ENCODE data around the gene NPC1. TPM values are rescaled to one million over a fixed set of nuclear protein-coding genes. Genes with fewer than 3 reads are reported as not detected.

Gene NPC1
- total and polyA plus RNA-seq, 4 donors, result 9.5 to 46.7 (median 27.3) TPM

DNA sequence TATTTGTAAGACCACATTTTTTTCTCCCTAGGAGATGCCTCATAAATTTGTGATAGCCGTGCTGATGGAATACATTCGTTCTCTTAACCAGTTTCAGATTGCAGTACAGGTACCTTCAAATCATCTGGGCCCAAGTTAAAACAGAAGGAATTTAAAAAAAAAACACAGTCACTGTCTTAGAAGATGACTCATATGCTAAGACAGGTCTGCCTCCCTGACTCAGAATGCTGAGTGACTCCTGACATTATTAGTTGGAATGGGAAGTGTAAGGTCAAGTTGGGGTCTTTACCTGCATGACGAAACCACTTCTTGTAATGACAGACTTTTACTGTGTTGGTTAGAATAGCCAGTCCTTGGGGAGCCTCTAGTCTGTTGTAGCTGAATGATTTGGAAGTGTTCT is 56.7 kb downstream of the NPC1 start:
- Histone ChIP-seq H3K9ac (ENCODE audit: low read depth in 1 of 2, low read length in 2 of 2) (no peak overlapping the region), H3K4me1 (ENCODE audit: control insufficient read depth in 4 of 4, insufficient read depth in 4 of 4, low read length in 3 of 4) (peaks cover 0 to 1% (median under 1%) of the 10 kb centered on the region in 4 donors), H3K27ac (ENCODE audit: low read depth in 1 of 2, low read length in 2 of 2) (no peak overlapping the region), H3K27me3 (ENCODE audit: control insufficient read depth in 4 of 4, insufficient read depth in 4 of 4, low read length in 3 of 4) (no peaks in the 10 kb centered on the region), H3K4me3 (ENCODE audit: low read depth in 1 of 3, low read length in 3 of 3) (no peak overlapping the region), H3K9me3 (ENCODE audit: control insufficient read depth in 4 of 4, low read length in 3 of 4) (no peaks in the 10 kb centered on the region), H3K36me3 (ENCODE audit: control insufficient read depth in 4 of 4, insufficient read depth in 3 of 4, low read depth in 1 of 4, low read length in 3 of 4) (peaks cover 11 to 81% (median 73%) of the 10 kb centered on the region in 4 donors)
- TF ChIP-seq TAF1 (conservative IDR thresholded peaks at IDR 0.05), result no peak
- TF ChIP-seq FOXA2 (IDR thresholded peaks at IDR 0.05), result no peak
- TF ChIP-seq HNF4G (IDR thresholded peaks at IDR 0.05), result no peak
- TF ChIP-seq GABPA (IDR thresholded peaks at IDR 0.05 in 1 of 2, conservative IDR thresholded peaks at IDR 0.05 in 1 of 2), result no peak
- TF ChIP-seq, protein P1, sequence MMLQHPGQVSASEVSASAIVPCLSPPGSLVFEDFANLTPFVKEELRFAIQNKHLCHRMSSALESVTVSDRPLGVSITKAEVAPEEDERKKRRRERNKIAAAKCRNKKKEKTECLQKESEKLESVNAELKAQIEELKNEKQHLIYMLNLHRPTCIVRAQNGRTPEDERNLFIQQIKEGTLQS (IDR thresholded peaks at IDR 0.05), result no peak
- no peak for TF ChIP-seq RAD21 (IDR thresholded peaks at IDR 0.05)
- TF ChIP-seq RXRA (IDR thresholded peaks at IDR 0.05), result no peak
- no peak for TF ChIP-seq JUND (IDR thresholded peaks at IDR 0.05)
- WGBS, result 90% methylated on average over 3 of the region's 3 CpGs
- no peak for DNase-seq (ENCODE audit: low spot score)

DNA sequence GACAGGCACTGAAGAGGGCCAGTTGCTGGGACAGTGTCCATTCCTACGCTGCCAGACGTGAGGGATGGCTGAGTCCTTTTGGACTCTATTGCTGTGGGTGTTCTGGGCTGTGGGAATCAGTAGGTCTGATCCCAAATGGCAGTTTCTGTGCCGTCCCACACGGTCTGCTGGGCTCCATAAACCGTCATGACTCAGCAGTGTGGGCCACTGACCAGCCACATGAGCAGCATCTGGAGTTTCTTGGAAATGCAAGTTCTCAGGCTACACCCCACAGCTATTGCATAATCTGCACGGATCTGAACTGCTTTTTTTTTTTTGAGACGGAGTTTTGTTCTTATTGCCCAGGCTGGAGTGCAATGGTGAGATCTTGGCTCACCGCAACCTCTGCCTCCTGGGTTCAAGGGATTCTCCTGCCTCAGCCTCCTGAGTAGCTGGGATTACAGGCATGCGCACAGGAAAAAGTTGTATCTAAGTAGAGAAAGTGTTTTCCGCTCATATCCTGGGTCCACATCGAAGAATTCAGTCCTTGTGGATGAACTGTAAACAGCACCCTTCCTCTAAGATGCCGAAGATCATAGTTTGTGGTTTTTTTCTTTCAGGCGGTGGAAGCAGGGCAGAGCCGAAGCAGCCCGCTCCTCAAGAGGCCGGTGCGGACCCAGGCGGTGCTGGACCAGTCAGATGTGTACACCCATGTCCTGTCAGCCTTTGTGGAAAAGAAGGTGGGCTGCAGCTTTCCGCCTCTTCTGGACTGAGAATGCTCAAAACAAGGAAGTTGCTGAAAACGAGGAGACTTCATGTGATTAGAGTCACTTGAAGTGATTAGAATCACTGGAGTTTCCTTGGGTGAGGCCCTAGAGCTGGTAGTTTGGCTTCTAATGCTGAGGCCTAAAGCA is 57.5 kb downstream of the NPC1 start:
- WGBS, result 87% methylated on average over 20 of the region's 20 CpGs
- no peak overlapping the region for H3K9ac ChIP-seq (ENCODE audit: low read depth in 1 of 2, low read length in 2 of 2)
- H3K9me3 ChIP-seq (ENCODE audit: control insufficient read depth in 4 of 4, low read length in 3 of 4), result no peaks in the 10 kb centered on the region
- no peaks in the 10 kb centered on the region for H3K27me3 ChIP-seq (ENCODE audit: control insufficient read depth in 4 of 4, insufficient read depth in 4 of 4, low read length in 3 of 4)
- TF ChIP-seq, protein P2, sequence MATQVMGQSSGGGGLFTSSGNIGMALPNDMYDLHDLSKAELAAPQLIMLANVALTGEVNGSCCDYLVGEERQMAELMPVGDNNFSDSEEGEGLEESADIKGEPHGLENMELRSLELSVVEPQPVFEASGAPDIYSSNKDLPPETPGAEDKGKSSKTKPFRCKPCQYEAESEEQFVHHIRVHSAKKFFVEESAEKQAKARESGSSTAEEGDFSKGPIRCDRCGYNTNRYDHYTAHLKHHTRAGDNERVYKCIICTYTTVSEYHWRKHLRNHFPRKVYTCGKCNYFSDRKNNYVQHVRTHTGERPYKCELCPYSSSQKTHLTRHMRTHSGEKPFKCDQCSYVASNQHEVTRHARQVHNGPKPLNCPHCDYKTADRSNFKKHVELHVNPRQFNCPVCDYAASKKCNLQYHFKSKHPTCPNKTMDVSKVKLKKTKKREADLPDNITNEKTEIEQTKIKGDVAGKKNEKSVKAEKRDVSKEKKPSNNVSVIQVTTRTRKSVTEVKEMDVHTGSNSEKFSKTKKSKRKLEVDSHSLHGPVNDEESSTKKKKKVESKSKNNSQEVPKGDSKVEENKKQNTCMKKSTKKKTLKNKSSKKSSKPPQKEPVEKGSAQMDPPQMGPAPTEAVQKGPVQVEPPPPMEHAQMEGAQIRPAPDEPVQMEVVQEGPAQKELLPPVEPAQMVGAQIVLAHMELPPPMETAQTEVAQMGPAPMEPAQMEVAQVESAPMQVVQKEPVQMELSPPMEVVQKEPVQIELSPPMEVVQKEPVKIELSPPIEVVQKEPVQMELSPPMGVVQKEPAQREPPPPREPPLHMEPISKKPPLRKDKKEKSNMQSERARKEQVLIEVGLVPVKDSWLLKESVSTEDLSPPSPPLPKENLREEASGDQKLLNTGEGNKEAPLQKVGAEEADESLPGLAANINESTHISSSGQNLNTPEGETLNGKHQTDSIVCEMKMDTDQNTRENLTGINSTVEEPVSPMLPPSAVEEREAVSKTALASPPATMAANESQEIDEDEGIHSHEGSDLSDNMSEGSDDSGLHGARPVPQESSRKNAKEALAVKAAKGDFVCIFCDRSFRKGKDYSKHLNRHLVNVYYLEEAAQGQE (IDR thresholded peaks at IDR 0.05), result no peak
- TF ChIP-seq, protein P3, sequence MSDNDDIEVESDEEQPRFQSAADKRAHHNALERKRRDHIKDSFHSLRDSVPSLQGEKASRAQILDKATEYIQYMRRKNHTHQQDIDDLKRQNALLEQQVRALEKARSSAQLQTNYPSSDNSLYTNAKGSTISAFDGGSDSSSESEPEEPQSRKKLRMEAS (IDR thresholded peaks at IDR 0.05), result no peak
- TF ChIP-seq RAD21 (IDR thresholded peaks at IDR 0.05), result no peak
- no peak for TF ChIP-seq GABPA (IDR thresholded peaks at IDR 0.05 in 1 of 2, conservative IDR thresholded peaks at IDR 0.05 in 1 of 2)
- no peak for TF ChIP-seq RXRA (IDR thresholded peaks at IDR 0.05)
- TF ChIP-seq, protein P4, sequence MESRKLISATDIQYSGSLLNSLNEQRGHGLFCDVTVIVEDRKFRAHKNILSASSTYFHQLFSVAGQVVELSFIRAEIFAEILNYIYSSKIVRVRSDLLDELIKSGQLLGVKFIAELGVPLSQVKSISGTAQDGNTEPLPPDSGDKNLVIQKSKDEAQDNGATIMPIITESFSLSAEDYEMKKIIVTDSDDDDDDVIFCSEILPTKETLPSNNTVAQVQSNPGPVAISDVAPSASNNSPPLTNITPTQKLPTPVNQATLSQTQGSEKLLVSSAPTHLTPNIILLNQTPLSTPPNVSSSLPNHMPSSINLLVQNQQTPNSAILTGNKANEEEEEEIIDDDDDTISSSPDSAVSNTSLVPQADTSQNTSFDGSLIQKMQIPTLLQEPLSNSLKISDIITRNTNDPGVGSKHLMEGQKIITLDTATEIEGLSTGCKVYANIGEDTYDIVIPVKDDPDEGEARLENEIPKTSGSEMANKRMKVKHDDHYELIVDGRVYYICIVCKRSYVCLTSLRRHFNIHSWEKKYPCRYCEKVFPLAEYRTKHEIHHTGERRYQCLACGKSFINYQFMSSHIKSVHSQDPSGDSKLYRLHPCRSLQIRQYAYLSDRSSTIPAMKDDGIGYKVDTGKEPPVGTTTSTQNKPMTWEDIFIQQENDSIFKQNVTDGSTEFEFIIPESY (IDR thresholded peaks at IDR 0.05), result no peak
- TF ChIP-seq, protein P1 (IDR thresholded peaks at IDR 0.05), result no peak
- TF ChIP-seq SP1 (IDR thresholded peaks at IDR 0.05), result no peak
- TF ChIP-seq, protein P5, sequence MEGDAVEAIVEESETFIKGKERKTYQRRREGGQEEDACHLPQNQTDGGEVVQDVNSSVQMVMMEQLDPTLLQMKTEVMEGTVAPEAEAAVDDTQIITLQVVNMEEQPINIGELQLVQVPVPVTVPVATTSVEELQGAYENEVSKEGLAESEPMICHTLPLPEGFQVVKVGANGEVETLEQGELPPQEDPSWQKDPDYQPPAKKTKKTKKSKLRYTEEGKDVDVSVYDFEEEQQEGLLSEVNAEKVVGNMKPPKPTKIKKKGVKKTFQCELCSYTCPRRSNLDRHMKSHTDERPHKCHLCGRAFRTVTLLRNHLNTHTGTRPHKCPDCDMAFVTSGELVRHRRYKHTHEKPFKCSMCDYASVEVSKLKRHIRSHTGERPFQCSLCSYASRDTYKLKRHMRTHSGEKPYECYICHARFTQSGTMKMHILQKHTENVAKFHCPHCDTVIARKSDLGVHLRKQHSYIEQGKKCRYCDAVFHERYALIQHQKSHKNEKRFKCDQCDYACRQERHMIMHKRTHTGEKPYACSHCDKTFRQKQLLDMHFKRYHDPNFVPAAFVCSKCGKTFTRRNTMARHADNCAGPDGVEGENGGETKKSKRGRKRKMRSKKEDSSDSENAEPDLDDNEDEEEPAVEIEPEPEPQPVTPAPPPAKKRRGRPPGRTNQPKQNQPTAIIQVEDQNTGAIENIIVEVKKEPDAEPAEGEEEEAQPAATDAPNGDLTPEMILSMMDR (IDR thresholded peaks at IDR 0.05; ENCODE audit: low read depth, low read length, missing input control), result no peak
- TF ChIP-seq FOXA1 (IDR thresholded peaks at IDR 0.05), result no peak
- no peak for TF ChIP-seq YY1 (IDR thresholded peaks at IDR 0.05)
- no peak overlapping the region for H3K27ac ChIP-seq (ENCODE audit: low read depth in 1 of 2, low read length in 2 of 2)
- H3K36me3 ChIP-seq (ENCODE audit: control insufficient read depth in 4 of 4, insufficient read depth in 3 of 4, low read depth in 1 of 4, low read length in 3 of 4), result peaks cover 10 to 73% (median 67%) of the 10 kb centered on the region in 4 donors
- H3K4me3 ChIP-seq (ENCODE audit: low read depth in 1 of 3, low read length in 3 of 3), result no peak overlapping the region
- DNase-seq (ENCODE audit: low spot score), result no peak
- H3K4me1 ChIP-seq (ENCODE audit: control insufficient read depth in 4 of 4, insufficient read depth in 4 of 4, low read length in 3 of 4), result peaks cover 0 to 9% (median 5%) of the 10 kb centered on the region in 4 donors

All from liver (tissue), 9 donors.